Ovary (tissue), 3 donors: Measurements from ENCODE around the gene CEACAM5.

Experiments
- EP300 ChIP-seq: sonication (generic); formaldehyde crosslinking; IDR thresholded peaks from one replicate; pipeline ENCODE4 v1.6.1; 2017; ENCODE audit warnings: antibody characterized with exemption
- POLR2A ChIP-seq: fragments of 450-650 bp; IDR thresholded peaks from one replicate; pipeline ENCODE4 v1.6.1; 2017; ENCODE audit warnings: antibody characterized with exemption, mild to moderate bottlenecking, moderate library complexity
- TF ChIP-seq, protein P1 (sequence below), 3 donors: fragments of 450-650 bp in 2 of 3; fragments of 200-600 bp in 1 of 3; IDR thresholded peaks; one replicate each; pipeline versions ENCODE4 v1.5.1 to v1.8.0; 2016 to 2022; ENCODE audit warnings: antibody characterized with exemption in 3 of 3, mild to moderate bottlenecking in 1 of 3
- donor health status: DM: no; HTN: no; CAD: no.

DNA sequence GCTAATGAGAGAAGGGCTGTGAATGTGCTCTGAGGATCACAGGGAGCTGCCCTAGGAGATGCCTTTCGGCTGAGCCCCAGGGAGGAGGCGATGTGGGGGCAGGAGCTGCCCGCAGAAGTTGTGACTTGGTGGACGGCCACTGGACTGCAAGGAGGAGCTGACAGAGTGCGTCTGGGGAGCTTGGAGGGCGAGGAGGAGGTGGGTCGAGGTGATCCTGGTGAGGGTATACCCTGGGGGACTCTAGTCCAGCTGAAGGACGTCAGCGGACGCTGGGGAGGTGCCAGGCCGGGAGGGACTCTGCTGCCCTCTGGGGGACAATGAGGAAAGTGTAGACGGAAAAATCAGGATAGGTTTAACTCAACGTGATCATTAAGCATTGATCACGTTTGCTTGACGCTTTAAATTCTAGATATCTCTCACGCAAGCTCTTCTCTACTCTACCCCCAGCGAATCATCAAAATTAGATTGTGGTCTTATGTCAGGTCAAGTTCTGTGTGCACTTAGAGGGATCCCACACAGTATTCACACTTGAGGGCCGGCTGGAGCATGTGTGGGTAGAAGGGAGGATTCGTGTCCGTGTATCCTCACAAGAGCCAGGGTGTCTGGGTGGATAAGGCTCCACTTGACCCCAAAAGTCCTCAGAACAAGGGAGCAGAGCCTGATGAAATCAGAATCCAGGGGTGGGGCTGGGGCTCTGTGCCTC, 17.0 kb upstream of the CEACAM5 start:
- TF ChIP-seq, protein P1, sequence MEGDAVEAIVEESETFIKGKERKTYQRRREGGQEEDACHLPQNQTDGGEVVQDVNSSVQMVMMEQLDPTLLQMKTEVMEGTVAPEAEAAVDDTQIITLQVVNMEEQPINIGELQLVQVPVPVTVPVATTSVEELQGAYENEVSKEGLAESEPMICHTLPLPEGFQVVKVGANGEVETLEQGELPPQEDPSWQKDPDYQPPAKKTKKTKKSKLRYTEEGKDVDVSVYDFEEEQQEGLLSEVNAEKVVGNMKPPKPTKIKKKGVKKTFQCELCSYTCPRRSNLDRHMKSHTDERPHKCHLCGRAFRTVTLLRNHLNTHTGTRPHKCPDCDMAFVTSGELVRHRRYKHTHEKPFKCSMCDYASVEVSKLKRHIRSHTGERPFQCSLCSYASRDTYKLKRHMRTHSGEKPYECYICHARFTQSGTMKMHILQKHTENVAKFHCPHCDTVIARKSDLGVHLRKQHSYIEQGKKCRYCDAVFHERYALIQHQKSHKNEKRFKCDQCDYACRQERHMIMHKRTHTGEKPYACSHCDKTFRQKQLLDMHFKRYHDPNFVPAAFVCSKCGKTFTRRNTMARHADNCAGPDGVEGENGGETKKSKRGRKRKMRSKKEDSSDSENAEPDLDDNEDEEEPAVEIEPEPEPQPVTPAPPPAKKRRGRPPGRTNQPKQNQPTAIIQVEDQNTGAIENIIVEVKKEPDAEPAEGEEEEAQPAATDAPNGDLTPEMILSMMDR (IDR thresholded peaks at IDR 0.05), result no peak
- TF ChIP-seq POLR2A (no peak), EP300 (no peak)
